Panc1 (cell line): Measurements from ENCODE around the gene LPP.

Source experiments
- POLR2AphosphoS5 ChIP-seq: IDR thresholded peaks from 2 replicates; pipeline ENCODE4 v1.6.1; 2012; ENCODE audit warnings: mild to moderate bottlenecking, low read depth, low read length, moderate library complexity
- REST ChIP-seq, 2 experiments: IDR thresholded peaks; 2 replicates each; pipeline ENCODE4 v1.6.1; 2011 to 2012; ENCODE audit warnings: low read depth in 2 of 2, control low read depth in 1 of 2, low read length in 1 of 2, mild to moderate bottlenecking in 1 of 2, moderate library complexity in 1 of 2; ENCODE audit not compliant: insufficient read depth in 1 of 2
- SIN3A ChIP-seq: IDR thresholded peaks from 2 replicates; pipeline ENCODE4 v1.6.1; 2012; ENCODE audit warnings: low read depth, mild to moderate bottlenecking, low read length, moderate library complexity, borderline replicate concordance; ENCODE audit not compliant: insufficient read depth
- TCF7L2 ChIP-seq: IDR thresholded peaks from 2 replicates; pipeline ENCODE4 v1.6.1; 2011; ENCODE audit warnings: mild to moderate bottlenecking, low read depth, low read length, inconsistent platforms
- TF ChIP-seq, protein P1 (sequence below): fragments of 450-650 bp; IDR thresholded peaks from 2 replicates; pipeline ENCODE4 v1.5.1; 2017; ENCODE audit warnings: mild to moderate bottlenecking

GRCh38 chr3:188417766-188418165, 263.8 kb downstream of the LPP start:
- TF ChIP-seq SIN3A (no peak), POLR2AphosphoS5 (no peak), TCF7L2 (no peak), REST (IDR thresholded peaks at IDR 0.05; ENCODE audit: insufficient read depth in 1 of 2, low read depth in 2 of 2, low read length in 1 of 2) (no peak)
- TF ChIP-seq, protein P1, sequence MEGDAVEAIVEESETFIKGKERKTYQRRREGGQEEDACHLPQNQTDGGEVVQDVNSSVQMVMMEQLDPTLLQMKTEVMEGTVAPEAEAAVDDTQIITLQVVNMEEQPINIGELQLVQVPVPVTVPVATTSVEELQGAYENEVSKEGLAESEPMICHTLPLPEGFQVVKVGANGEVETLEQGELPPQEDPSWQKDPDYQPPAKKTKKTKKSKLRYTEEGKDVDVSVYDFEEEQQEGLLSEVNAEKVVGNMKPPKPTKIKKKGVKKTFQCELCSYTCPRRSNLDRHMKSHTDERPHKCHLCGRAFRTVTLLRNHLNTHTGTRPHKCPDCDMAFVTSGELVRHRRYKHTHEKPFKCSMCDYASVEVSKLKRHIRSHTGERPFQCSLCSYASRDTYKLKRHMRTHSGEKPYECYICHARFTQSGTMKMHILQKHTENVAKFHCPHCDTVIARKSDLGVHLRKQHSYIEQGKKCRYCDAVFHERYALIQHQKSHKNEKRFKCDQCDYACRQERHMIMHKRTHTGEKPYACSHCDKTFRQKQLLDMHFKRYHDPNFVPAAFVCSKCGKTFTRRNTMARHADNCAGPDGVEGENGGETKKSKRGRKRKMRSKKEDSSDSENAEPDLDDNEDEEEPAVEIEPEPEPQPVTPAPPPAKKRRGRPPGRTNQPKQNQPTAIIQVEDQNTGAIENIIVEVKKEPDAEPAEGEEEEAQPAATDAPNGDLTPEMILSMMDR: no peak
